Heart right ventricle (tissue), 16 donors: ENCODE measurements around the gene SLC25A21. TPM values are rescaled to one million over a fixed set of nuclear protein-coding genes. Genes with fewer than 3 reads are reported as not detected.
"Not testable (repeated sequence)": the region's sequence is repeated elsewhere in the genome, so short reads cannot be mapped to it uniquely, and the experiment has no call there.

Experiments
- ATAC-seq, 8 donors: fragments of 200-7000 bp; cut with Tn5 transposase; one replicate each; pipeline ENCODE4 v1.9.1; 2020; ENCODE audit warnings: mild to moderate bottlenecking in 8 of 8, moderate library complexity in 8 of 8, moderate number of reproducible peaks in 1 of 8
- DNase-seq, 2 donors: peaks; one replicate each; pipeline ENCODE4 v3.0.0-alpha.2; 2020
- H3K27ac ChIP-seq, 10 donors: fragments of 200-600 bp; sonication (generic) in 2 of 10; one replicate each; pipeline versions ENCODE4 v1.5.0 to v1.8.0; 2020 to 2022; ENCODE audit warnings: mild to moderate bottlenecking in 3 of 10
- H3K27me3 ChIP-seq, 7 donors: fragments of 200-600 bp; one replicate each; pipeline ENCODE4 v1.8.0; 2021 to 2022; ENCODE audit warnings: mild to moderate bottlenecking in 2 of 7
- H3K36me3 ChIP-seq, 9 donors: fragments of 200-600 bp; sonication (generic) in 1 of 9; one replicate each; pipeline versions ENCODE4 v1.5.0 to v1.8.0; 2020 to 2022; ENCODE audit warnings: mild to moderate bottlenecking in 2 of 9
- H3K4me1 ChIP-seq, 9 donors: fragments of 200-600 bp; sonication (generic) in 1 of 9; one replicate each; pipeline versions ENCODE4 v1.5.0 to v1.8.0; 2020 to 2022; ENCODE audit warnings: mild to moderate bottlenecking in 4 of 9
- H3K4me3 ChIP-seq, 10 donors: fragments of 200-600 bp; sonication (generic) in 2 of 10; one replicate each; pipeline versions ENCODE4 v1.5.0 to v1.8.0; 2020 to 2022; ENCODE audit warnings: mild to moderate bottlenecking in 7 of 10, moderate library complexity in 2 of 10
- H3K9me3 ChIP-seq, 11 donors: fragments of 200-600 bp in 10 of 11; sonication (generic) in 2 of 11; one replicate each; pipeline versions ENCODE4 v1.5.0 to v1.8.0; 2013 to 2022; ENCODE audit warnings: mild to moderate bottlenecking in 2 of 11, control low read depth in 1 of 11, moderate library complexity in 1 of 11
- CTCF ChIP-seq, 9 donors: fragments of 200-600 bp; sonication (generic) in 2 of 9; IDR thresholded peaks; one replicate each; pipeline versions ENCODE4 v1.5.0 to v1.8.0; 2021 to 2022; ENCODE audit warnings: antibody characterized with exemption in 9 of 9, mild to moderate bottlenecking in 5 of 9, moderate library complexity in 1 of 9
- WGBS, 2 donors: extraction: QIAGEN DNeasy Blood & Tissue Kit; methylation state at CpG; one replicate each; pipeline ENCODE4 v1.1.7; 2013; ENCODE audit warnings: inconsistent platforms in 1 of 2; 5-methylcytosine and 5-hydroxymethylcytosine counted together
- intact Hi-C, 10 donors: fragments of 100-400 bp; cut with DNase I; formaldehyde crosslinking; loops; one replicate each; pipeline versions ENCODE4 v1.11.1 to v1.14.2; 2022
- polyA plus RNA-seq, 2 donors: library from polyadenylated mRNA; stranded (reverse); fragments of 200-250 nt; gene quantifications; one replicate each; pipeline ENCODE4 v1.2.3, GENCODE V29; 2013
- total RNA-seq, 10 donors: library from RNA; stranded (reverse); fragmentation: NEBNext Ultra II Directional in 3 of 10; extraction: Animal tissue kit (Norgen Biotek cat#: 25700) in 3 of 10; gene quantifications; one replicate each; pipeline versions ENCODE4 v1.2.1 to v1.2.4, GENCODE V29; 2021 to 2023
- donor health status: Arrhythmogenic right ventricular cardiomyopathy.
- donor health status: ischemic (EF 13 %, LVEDD 7.1; RV severe dilation, severe dysfunction).
- donor health status: healthy with polysubstance abuse.
- donor health status: DM: no; HTN: yes; CAD: no.
- donor health status: DM: no; HTN: no; CAD: no.
- donor health status: ischemic (EF 25% LVEDD 6.9; RV normal size, moderate dysfunction).
- donor health status: ischemic (EF 25% LVEDD 5.7; RV mildly dilated, moderate dysfunction).
- donor health status: healthy.
- donor health status: DM: yes; HTN: yes; CAD: no.
- donor health status: Ischemic cardiomyopathy.
- donor health status: ischemic (EF 35%, LVEDD 5.7; RV mildly dilated, moderate dysfunction).
- donor health status: nonischemic (EF 11% LVEDD 7.7; RV severe dilation, severe dysfunction).
- donor health status: DM: yes; HTN: yes; CAD: no.
- donor health status: PGD.
- donor health status: ischemic (EF 29% LVEDD 5.4; RV normal size, mild dysfunction).
- donor health status: nonischemic (EF 23%, LVEDD 6.1; RV moderate dilation, normal function).

The SLC25A21 gene
- total and polyA plus RNA-seq, 12 donors: 0.08 to 1.3 (median 0.34) TPM

GRCh38 chr14:37213016-37213415, 40.6 kb upstream of the SLC25A21 start:
- Histone ChIP-seq H3K4me1 (no peaks in the 10 kb centered on the region), H3K27me3 (no peaks in the 10 kb centered on the region), H3K9me3 (peaks cover 0 to 28% (median 0%) of the 10 kb centered on the region in 11 donors), H3K27ac (no peak overlapping the region), H3K36me3 (peaks cover 0 to 4% (median 0%) of the 10 kb centered on the region in 9 donors), H3K4me3 (no peak overlapping the region)
- DNase-seq (no peak), ATAC-seq (no peak)
- intact Hi-C loops: no loop called here
- TF ChIP-seq CTCF (IDR thresholded peaks at IDR 0.05): no peak

GRCh38 chr14:37210448-37210847, 38.0 kb upstream of the SLC25A21 start:
- DNase-seq (no peak), ATAC-seq (no peak)
- no peak for TF ChIP-seq CTCF (IDR thresholded peaks at IDR 0.05)
- H3K4me3 ChIP-seq: no peak overlapping the region
- intact Hi-C loops: no loop called here
- 84 to 85% methylated on average over 6 of the region's 6 CpGs for WGBS, 2 donors
- peaks cover 0 to 31% (median 8%) of the 10 kb centered on the region in 11 donors for H3K9me3 ChIP-seq
- H3K27ac ChIP-seq: no peak overlapping the region
- H3K36me3 ChIP-seq: peaks cover 0 to under 1% (median 0%) of the 10 kb centered on the region in 9 donors
- no peaks in the 10 kb centered on the region for H3K4me1 ChIP-seq
- no peaks in the 10 kb centered on the region for H3K27me3 ChIP-seq

- ATAC-seq, DNase-seq, H3K4me3 ChIP-seq, intact Hi-C loops, H3K27me3 ChIP-seq, H3K36me3 ChIP-seq, H3K4me1 ChIP-seq, H3K27ac ChIP-seq: not testable (repeated sequence)
- peaks cover 0 to 27% (median 7%) of the 10 kb centered on the region in 11 donors for H3K9me3 ChIP-seq
- WGBS, 2 donors: 91 to 95% methylated on average over 2 of the region's 2 CpGs
Observed at GRCh38 chr14:37209617-37210016, 37.2 kb upstream of the SLC25A21 start.

GRCh38 chr14:37205623-37206605, 33.5 kb upstream of the SLC25A21 start:
- DNase-seq, H3K27me3 ChIP-seq, H3K4me3 ChIP-seq, ATAC-seq, H3K27ac ChIP-seq, H3K4me1 ChIP-seq, intact Hi-C loops, H3K36me3 ChIP-seq: not testable (repeated sequence)
- WGBS, 2 donors: 96 to 97% methylated on average over 7 of the region's 7 CpGs
- peaks cover 0 to 22% (median 7%) of the 10 kb centered on the region in 11 donors for H3K9me3 ChIP-seq

GRCh38 chr14:37203423-37203822, 31.0 kb upstream of the SLC25A21 start:
- ATAC-seq (no peak), DNase-seq (no peak)
- 94 to 95% methylated on average over 1 of the region's 1 CpG for WGBS, 2 donors
- intact Hi-C loops: no loop called here
- Histone ChIP-seq H3K27ac (no peak overlapping the region), H3K4me3 (no peak overlapping the region), H3K9me3 (peaks cover 0 to 22% (median 7%) of the 10 kb centered on the region in 11 donors), H3K4me1 (peaks cover 0 to 8% (median 0%) of the 10 kb centered on the region in 9 donors), H3K27me3 (no peaks in the 10 kb centered on the region), H3K36me3 (no peaks in the 10 kb centered on the region)
- no peak for TF ChIP-seq CTCF (IDR thresholded peaks at IDR 0.05)
